Cortex of kidney (tissue), 1 donor: ENCODE measurements around the gene TRIM23.

Experiments used
- DNase-seq: peaks from one replicate; lab custom pipeline; 2025; lab: John Stamatoyannopoulos, UW

The TRIM23 gene

GRCh38 chr5:65563777-65564176, 60.4 kb downstream of the TRIM23 start:
- DNase-seq = no peak

- peak; percentile 23 for DNase-seq
These were observed 61.1 kb downstream of the TRIM23 start, which contains the start of the genes CENPK and PPWD1 for GRCh38 chr5:65562731-65563701. CENPK (minus strand) TSS chr5:65563168; CDS start chr5:65554907, 8,261 bp downstream. PPWD1 (plus strand) TSS chr5:65563296; CDS start chr5:65563311, 15 bp downstream.

DNA sequence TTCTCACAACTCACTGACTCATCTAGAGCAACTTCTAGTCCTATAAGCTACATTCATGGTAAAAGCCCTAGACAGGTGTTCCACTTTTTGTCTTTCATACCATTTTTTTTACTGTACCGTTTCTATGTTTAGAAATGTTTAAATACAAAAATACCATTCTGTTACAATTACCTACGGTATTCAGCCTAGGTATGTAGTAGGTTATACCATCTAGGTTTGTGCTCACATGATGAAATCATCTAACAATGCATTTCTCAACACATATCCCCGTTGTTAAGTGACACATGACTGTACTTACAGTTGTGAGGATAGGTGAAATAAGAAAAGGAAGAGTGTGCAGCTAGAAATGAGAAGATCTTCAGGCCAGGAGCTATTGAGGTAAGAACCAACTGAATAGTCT, 67.4 kb downstream of the TRIM23 start:
- DNase-seq = no peak

DNA sequence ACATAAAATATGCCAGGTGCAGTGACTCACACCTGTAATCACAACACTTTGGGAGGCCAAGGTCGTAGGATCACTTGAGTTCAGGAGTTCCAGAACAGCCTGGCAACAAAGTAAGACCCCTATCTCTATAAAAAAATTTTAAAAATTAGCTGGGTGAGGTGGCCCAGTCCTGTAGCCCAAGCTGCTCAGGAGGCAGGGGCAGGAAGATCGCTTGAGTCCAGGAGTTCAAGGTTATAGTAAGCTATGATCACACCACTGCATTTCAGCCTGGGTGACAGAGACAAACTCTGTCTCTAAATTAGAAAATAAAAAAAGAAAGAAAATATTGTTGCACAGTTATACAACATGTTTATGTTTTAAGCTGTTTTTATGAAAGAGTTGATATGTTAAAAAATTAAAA, 68.0 kb downstream of the TRIM23 start:
- no peak for DNase-seq

DNA sequence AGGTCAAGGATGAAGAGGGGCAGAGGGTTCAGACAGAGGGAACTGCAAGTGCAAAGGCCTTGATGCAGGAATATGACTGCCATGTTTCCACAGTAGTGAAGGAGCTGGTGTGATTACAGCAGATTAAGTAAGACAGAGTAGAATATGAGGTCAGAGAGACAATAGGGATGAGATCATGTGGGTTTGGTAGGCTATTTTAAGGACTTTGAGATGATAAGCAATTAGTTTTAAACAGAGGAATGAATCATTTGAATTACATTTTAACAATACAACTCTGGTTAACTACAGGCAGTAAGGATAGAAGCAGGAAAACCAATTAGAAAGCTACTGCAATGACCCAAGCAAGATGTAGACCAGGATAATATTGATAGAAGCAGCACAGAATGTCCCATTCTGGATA, 68.8 kb downstream of the TRIM23 start:
- DNase-seq = no peak

DNA sequence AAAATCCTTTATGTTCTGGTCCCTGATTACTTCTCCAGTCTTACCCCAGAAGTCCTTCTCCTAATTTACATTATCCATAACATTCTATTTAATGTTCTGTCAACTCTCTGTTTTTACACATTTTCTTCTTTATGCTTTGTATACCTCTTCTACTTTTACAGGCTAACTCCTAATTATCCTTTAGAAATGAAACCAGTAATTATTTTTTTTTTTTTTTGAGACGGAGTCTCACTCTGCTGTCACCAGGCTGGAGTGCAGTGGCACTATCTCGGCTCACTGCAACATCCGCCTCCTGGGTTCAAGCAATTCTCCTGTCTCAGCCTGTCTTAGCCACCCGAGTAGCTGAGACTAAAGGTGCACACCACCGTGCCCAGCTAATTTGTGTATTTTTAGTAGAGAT, 70.2 kb downstream of the TRIM23 start:
- DNase-seq = no peak

DNA sequence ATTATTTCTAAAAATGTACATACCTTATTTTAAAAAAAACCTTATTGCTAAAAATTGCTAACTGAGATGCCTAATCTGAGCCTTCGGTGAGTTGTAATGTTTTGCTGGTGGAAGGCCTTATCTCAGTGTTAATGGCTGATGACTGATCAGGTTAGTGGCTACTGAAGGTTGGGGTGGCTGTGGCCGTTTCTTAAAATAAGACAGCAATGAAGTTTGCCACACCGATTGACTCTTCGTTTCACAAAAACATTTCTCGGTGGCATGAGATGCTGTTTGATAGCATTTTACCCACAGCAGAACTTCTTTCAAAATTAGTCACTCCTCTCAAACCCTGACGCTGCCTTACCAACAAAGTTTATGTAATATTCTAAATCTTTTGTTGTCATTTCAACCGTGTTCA, 75.9 kb downstream of the TRIM23 start:
- no peak for DNase-seq

DNA sequence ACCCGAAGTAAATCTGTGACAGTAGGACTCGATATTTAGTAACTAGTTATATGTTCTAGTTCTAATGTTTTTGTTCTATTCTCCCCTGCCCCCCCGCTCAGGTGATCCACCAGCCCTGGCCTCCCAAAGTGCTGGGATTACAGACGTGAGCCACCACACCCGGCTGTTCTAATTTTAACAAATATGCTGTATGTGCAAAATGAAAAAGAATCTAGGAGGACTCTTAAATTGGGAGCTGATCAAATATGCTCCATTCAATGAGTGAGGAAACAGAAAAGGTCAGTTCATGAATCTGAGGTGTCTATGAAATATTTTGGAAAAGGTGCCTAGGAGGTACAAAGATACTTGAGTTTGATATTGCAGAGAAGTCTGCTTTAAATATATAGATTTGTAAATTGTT, 78.0 kb downstream of the TRIM23 start:
- DNase-seq = no peak

GRCh38 chr5:65544473-65544872, 79.7 kb downstream of the TRIM23 start:
- DNase-seq = no peak

DNA sequence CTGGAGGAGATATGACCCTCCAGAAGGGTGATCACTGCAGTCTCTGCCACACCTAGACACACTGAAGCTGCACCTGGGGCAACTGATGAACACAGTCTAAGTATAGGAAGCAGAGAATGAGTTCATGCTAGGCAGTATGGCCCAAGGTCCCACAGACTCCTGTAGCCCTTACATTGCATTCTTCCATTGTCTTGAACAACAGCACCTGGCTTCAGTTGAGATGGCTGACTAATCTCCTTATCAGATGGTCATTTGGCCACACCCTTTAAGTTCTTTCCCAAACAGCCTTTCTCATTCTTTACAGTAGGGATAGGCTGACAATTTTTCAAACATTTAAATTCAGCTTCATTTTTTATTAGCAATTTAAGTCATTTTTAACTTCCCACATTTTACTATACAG, 84.3 kb downstream of the TRIM23 start:
- DNase-seq = no peak
